Measurements from ENCODE around the gene MT2A.
"Not testable (repeated sequence)": the region's sequence is repeated elsewhere in the genome, so short reads cannot be mapped to it uniquely, and the experiment has no call there.

MT2A gene

DNA sequence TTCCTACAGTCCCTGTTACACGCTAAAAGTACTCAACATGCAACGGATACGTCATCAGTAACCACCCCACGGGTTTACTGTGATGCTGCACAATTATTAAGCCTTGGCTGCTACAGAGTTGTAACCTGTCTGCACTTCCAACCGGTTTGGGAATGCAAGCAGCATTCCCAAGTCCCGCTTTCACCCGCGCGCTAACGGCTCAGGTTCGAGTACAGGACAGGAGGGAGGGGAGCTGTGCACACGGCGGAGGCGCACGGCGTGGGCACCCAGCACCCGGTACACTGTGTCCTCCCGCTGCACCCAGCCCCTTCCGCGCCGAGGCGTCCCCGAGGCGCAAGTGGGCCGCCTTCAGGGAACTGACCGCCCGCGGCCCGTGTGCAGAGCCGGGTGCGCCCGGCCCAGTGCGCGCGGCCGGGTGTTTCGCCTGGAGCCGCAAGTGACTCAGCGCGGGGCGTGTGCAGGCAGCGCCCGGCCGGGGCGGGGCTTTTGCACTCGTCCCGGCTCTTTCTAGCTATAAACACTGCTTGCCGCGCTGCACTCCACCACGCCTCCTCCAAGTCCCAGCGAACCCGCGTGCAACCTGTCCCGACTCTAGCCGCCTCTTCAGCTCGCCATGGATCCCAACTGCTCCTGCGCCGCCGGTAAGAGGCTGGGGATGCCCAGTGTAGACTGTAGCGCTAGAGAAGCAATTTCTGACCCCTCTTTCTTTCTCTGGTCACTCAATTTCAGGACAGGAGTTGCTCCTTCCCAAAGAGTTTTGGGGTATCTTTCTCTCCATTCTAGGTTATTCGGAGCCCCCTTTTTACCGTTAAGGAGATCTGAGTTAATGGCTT lies at the start of gene MT2A:
TSS of gene MT2A (plus strand) at position 542 of the 833 bp plus-strand sequence. CDS start at position 614, 72 bp downstream.
- peak; percentile 91 for DNase-seq (ENCODE audit: low spot score)

DNA sequence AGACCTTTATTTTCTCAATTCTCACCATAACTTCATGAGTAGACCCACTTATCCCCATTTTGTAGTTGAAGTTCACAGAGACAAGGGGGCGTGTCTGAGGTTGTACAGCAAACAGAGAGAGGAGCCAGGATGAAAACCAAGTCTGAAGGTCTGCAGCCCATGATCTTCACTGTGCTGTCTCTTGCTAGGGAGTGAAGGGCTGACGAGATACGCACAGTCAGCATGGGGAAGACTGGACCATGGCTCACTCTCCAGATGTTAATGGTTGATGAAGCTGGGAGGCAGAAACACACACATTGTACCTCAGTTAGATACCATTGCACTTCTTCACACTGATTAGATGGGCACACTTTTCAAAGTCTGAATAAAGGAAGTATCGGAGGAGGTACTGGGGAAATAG lies 49.3 kb upstream of the MT2A start:
- DNase-seq (ENCODE audit: low spot score) = no peak

DNA sequence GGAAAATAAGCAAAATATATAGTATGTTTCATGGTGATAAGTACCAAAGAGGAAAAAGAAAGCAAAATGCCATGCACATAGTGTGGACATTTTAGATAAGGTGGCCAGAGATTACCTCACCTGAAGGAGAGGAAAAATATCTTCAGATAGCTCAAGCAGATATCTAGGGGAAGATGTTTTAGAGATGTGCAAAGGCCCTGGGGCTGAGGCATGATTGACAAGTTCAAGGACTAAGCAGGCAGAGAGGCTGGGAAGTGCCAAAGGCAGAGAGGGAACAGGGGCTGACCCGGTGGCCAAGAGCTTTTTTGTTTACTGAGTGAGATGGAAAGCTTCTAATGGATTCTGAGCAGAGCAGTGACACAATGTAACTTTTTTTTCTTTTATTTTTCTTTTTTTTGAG lies 47.9 kb upstream of the MT2A start:
- DNase-seq (ENCODE audit: low spot score) = no peak

DNA sequence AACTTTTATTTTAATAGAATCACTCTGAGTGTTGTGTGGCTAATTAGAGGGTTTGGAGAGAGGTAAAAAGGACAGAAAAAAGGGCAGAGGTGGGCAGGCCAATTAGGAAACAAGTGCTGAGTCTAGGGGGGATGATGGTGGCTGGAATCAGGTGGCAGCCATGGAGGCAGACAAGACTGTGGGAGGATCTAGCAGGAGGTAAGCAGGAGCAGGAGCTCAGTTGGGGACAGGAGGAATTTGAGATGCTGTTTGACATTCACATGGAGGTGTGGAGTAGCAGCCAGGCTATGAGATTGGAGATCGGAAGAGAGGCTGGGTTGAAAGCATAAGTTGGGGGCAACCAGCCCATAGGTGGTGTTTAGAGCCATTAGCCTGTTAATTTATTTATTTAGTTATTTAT lies 47.3 kb upstream of the MT2A start:
- no peak for DNase-seq (ENCODE audit: low spot score)

DNA sequence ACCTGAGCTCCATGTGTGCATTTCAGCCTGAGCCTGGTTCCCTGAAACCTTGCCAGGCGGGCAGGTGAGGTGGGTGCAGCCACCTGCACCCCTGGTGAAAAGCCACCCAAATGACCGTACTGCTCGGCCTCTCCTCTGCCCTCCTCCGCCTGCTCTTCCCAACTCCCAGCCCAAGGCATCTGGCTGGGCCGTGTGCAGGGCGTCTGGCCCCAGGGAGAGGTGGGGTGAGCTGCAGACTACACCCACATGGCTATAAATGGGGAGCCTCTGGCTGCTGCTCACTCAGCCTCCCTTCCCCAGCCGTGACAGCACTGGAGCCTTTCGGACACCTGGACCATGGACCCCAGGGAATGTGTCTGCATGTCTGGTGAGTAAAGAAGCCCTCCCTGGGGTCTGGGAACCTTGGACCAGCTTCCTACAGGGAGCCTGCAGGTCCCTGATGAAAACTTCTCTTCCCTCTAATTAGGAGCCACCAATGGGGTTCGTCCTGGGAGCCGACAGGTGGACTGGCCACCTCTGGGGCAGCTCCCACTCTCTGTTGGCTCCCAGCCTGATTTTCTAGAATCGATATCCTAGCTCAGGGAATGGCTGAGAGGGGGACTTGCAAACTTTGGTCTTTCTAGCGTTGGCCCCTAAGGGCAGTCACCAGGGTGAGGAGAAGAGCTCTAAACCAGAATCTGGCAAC lies 43.4 kb upstream of the MT2A start, which contains the start of gene MT4:
TSS of gene MT4 (plus strand) at position 281 of the 685 bp plus-strand sequence. CDS start at position 337, 56 bp downstream.
- no peak for DNase-seq (ENCODE audit: low spot score)

DNA sequence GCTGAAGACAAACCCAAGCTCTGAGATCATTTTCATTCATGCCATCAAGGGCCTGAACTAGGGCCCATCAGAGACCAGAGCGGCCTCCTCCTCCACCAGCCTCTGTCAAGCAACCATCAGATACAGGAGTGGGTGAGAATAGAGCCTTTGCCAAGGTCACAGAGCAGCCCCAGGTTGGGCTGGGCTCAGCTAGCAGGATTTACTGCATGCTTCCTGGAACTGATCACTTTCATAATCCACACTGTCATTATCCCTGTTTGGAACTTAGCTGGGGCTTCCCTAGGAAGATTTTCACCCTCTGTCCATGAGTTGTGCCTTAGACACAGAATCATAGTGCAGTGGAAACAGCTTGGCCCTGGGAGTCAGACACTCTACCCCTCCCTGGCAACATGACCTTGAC lies 38.4 kb upstream of the MT2A start:
- no peak for DNase-seq (ENCODE audit: low spot score)

DNA sequence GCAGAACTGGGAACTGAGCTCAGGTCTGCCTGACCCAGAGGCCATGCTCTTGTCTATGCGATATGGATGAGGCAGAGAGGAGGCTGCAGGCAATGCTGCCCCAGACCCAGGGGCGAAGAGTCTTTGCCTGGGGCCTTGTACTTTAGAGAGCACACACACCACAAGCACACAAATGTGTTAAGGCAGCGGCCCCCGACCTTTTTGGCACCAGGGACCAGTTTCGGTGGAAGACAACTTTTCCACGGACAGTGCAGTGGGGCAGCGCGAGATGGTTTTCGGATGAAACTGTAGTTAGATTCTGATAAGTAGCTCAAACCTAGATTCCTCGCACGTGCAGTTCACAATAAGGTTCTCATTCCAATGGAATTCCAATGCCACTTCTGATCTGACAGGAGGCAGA lies 36.9 kb upstream of the MT2A start:
- DNase-seq (ENCODE audit: low spot score) = no peak

DNA sequence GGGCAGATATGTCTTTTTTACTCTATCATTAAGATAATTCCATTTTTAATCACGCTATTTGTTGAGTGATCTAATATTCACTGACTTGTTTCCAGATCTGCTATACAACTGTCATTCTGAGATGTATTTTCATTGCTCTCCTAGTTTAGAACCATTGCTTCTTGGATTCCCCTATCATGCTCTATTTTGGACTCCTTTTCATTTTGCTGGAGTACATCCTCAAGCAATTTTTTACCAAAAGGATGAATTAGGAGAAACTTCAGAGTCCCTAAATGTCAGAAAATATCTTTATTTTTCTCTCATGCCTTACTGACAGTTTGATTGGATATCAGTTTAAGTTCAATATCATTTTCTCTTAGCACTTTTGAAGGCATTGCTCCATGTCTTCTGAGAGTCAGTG lies 33.8 kb upstream of the MT2A start:
- DNase-seq (ENCODE audit: low spot score) = no peak

DNA sequence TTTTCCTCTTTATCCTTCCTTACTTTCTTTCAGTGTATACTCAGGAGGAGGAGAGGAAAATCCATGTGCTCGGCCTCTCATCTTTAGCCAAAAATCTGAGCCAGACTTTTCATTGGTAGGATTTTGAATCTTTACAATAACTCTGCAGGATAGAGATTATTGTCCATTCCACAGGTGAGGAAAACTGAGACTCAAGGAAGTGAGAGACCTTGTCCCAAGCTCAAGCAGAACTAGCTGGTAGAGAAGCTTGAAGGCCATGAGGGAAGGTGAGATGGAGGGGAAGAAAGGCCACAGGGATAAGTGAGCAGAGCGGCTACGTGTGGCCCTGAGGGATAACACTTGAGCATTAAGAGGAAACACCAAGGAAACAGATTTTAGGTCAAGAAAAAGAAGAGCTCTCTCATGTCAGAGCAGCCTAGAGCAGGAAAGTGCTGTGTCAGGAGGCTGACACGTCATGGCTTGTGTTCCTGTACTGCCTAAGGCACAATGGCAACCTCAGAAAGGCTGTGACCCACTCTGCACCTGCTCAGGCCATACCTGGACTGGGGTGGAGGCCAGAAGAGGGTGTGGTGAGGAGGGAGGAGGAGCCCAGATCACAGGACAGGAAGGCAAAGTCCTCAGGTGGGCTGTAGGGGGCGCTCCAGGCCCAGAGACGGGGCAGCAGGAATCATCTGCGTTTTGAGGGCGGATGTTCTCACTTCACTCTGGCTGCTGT lies 31.6 kb upstream of the MT2A start:
- DNase-seq (ENCODE audit: low spot score) = peak; percentile 43

DNA sequence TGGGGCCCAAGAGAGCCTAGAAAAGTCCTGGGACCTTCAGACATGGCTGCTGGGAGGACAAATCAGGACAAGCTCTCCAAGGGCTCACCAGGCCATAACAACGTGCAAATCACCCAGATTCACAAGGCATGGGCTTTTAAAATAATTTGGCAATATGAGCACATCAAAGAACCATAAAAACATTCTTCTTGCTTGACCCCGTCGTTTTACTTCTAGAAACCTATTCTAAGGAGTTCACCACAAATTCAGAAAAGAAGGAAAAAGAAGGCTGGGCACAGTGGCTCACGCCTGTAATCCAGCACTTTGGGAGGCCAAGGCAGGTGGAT lies 31.1 kb upstream of the MT2A start:
- no peak for DNase-seq (ENCODE audit: low spot score)

DNA sequence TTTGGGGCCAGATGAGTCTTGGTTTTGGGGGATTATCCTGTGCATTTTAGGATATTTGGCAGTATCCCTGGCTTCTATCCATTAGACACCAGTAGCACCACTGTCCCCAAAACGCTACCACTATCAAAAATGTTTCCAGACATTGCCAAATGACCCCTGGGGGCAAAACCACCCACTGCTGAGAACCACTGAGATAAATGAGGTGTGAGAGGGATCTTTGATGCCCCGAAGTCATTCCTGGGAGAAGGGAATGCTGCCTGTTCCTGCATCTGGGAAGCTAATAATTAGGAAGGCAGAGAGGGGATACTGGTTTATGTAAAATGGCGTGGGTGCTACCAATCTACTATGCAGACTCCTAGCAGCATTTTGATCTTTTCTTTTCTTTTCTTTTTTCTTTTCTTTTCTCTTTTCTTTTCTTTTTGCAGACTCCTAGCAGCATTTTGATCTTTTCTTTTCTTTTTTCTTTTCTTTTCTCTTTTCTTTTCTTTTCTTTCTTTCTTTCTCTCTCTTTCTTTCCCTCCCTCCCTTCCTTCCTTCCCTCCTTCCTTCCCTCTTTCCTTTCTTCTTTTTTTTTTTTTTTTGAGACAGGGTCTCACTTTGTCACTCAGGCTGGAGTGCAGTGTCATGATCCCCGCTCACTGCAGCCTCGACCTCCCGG lies 27.9 kb upstream of the MT2A start:
- DNase-seq (ENCODE audit: low spot score) = no peak

DNA sequence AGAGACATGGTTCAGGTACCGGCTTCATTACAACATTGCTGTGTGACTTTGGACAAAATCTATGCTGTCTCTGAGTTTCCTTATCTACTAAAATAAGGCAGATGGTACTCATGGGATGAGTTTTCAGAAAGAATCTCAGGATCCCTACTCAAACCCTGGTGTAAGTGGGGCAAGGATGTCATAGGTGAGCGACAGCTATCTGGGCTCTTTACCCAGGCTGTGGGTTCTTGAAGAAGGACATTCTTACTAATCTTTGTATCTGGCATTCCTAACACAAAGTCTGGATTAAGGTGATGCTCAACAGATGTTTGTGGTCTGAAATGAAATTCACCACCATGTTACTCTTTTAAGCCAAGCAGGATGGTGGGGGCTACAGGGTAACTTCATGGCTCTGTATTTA lies 25.5 kb upstream of the MT2A start:
- DNase-seq (ENCODE audit: low spot score) = not testable (repeated sequence)

DNA sequence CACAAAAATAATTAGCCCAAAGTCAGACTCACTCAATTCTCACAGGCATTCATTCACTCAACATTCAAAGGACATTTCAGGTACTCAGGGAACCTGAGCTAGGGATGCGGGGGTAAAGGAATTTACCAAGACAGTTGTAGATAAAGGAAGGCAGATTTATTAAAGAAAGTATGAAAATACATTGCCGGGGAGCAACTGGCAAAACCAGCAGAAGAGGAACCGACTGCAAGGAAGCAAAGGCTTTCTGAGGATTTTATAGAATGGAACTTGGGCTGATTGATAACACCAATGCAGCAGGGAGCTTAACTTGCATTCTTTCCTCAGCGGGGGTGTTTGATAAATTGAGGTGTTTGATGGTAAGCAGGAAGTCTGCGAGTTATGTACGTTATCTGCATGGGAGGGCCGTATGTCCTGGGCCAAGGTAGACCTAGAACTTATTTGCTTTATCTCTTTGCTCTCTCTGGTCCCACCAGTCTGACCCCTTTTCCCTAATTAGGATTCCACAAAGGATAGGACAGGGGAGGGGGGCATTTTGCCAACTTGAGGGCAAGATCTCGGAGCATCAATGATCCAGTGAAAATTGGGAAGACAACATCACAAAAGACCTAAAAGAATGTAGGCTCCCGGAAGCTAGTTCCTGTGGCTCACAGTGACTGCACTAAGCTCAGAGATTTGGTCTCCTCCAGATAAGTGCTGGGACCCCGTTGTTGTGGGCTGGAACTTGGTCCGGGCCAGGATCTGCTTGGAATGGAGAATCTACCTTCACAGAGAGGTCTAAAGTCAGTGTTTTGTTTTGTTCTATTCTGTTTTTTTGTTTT lies 24.8 kb upstream of the MT2A start:
- no peak for DNase-seq (ENCODE audit: low spot score)

DNA sequence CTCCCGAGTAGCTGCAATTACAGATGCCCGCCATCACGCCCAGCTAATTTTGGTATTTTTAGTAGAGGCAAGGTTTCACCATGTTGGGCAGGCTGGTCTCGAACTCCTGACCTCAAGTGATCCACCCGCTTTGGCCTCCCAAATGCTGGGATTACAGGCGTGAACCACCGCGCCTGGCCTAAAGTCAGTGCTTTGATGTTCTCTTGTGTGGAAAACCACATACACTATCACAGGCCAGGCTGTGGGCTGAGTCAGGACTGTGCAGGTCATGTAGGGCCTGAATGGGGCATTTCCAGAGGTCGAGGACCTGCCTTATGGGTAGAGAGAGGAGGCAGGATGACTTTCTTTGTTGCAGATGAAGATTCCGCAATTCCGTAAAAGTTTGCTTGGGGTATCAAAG lies 24.1 kb upstream of the MT2A start:
- DNase-seq (ENCODE audit: low spot score) = no peak

DNA sequence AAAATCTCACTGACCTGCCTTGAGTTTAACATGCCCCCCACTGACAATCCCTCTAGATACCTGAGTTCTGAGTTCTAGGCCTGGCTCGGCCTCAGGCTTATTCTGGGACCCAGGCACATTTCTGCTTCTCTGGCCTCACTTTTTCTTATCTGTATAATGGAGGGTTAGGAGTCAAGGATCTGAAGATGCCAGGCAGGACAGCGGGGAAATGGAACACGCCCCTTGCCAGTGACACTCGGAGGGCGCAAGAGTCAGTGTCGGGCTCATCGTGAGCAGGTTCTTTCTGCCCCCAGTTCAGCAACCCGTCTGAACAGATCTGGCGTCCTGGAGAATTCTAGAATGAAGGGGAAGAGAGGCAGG lies 19.6 kb upstream of the MT2A start:
- no peak for DNase-seq (ENCODE audit: low spot score)

DNA sequence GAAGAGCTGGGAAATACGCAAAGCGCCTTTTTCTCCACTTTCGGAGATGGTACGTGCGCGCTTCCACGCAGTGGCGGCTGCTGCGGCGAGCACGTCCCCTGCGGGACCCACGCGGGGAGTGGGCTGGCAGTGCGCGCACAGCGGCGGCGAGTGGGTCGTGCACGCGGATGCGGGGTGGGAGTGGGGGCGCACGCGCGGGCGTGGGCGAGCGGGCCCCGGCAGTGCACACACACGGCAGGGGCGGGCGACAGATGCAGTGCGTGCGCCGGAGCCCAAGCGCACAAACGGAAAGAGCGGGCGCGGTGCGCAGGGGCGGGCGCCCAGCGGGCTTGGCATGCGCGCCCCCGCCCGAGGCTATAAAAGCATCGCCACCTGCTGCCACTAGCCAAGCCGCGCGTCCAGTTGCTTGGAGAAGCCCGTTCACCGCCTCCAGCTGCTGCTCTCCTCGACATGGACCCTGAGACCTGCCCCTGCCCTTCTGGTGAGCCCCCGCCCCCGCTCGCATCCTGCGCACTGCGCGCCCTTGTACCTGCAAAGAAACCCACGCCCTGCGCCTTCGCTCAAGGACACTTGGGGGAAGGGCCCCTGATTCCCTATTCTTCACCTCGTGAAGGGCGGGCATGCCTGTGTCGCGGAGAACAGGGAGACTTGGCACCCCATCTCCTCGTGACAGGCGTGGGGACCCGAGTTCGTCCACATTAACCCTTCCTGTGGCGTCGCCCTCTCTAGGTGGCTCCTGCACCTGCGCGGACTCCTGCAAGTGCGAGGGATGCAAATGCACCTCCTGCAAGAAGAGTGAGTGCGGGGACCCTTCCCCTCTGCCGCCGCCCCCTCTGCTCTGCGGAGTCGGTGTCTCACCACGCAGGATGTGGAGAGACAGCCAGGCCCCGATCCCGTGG lies 19.0 kb upstream of the MT2A start, which contains the start of gene MT3:
TSS of gene MT3 (plus strand) at position 388 of the 899 bp plus-strand sequence. CDS start at position 451, 63 bp downstream.
- no peak for DNase-seq (ENCODE audit: low spot score)

DNA sequence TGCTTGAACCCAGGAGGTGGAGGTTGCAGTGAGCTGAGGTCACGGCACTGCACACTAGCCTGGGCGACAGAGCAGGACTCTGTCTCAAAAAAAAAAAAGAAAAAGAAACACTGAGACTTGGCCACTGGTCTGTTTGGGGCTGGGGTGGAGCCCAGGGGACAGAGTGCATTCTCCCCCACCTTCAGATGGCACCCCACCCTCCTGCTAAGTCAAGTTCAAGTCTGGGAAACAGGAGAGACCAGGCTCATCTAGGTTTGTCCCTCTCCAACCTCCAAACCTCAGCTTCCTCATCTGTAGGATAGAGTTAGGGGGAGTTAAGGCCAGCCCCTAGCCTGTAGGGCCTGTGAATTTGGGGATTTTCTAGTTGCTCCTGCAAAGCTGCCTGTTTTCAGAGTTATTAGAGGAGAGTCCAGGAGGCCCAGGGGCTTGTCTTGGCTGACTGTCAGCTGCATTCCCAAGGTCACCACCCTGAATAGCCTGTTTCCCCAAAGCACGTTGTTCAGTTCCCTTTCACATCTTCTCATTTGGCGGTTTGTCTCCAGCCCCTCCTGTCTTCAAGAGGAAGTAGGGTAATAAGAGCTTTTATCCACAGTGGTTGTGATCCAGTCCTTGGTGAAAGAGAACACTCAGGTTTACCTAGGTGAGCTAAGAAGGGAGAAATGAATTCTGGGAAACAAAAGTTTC lies 16.9 kb upstream of the MT2A start:
- no peak for DNase-seq (ENCODE audit: low spot score)

DNA sequence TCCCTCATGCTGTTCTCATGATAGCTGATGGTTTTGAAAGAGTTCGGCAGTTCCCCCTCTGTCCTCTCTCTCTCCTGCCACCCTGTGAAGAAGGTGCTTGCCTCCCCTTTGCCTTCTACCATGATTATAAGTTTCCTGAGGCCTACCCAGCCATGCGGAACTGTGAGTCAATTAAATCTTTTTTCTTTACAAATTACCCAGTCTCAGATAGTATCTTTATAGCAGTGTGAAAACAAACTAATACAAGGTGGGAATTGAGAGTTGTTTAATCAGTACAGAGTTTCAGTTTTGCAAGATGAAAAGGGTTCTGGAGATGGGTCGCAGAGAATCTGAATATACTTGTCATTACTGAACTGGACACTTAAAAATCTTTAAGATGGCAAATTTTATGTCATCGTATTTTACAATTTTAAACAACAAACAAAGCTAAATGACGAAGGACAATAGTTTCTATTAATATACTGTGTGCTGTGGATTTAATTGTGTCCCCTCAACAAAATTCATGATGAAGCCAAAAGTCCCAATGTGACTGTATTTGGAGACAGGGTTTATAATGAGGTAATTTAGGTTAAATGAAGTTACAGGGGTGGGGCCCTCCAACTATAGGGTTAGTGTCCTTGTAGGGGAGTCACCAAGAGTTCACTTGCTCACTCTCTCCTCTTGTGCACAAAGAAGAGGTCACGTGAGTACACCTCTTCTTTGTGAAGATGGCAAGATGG lies 14.7 kb upstream of the MT2A start:
- no peak for DNase-seq (ENCODE audit: low spot score)

DNA sequence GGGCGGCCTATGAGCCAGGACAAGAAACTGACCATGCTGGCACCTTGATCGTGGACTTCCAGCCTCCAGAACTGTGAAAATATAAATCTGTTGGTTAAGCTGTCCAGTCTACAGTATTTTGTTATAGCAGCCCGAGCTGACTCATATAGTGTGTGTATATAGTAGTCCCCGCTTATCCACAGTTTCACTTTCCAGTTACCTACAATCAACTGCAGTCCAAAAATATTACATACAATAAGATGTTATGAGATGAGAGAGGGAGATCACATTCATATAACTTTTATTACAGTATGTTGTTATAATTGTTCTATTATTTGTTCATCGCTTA lies 14.1 kb upstream of the MT2A start:
- no peak for DNase-seq (ENCODE audit: low spot score)

Data from hepatic stellate cell (primary cell).